ENCODE data around the gene HSD11B2.

HSD11B2 gene

GRCh38 chr16:67396159-67397035 lies 34.5 kb upstream of the HSD11B2 start:
- no peak for DNase-seq

- DNase-seq: no peak
These were observed 33.7 kb upstream of the HSD11B2 start for GRCh38 chr16:67397036-67397801.

- DNase-seq: no peak
These were observed 32.9 kb upstream of the HSD11B2 start for GRCh38 chr16:67397812-67398545.

- DNase-seq: no peak
These were observed 32.2 kb upstream of the HSD11B2 start for GRCh38 chr16:67398546-67399217.

- DNase-seq: peak; percentile 73 to 78
These were observed 31.6 kb upstream of the HSD11B2 start for GRCh38 chr16:67399218-67399733.

GRCh38 chr16:67399749-67400704 lies 30.9 kb upstream of the HSD11B2 start:
- no peak for DNase-seq

- no peak for DNase-seq
These were observed 30.0 kb upstream of the HSD11B2 start for GRCh38 chr16:67400901-67401300.

GRCh38 chr16:67403976-67404555 lies 26.9 kb upstream of the HSD11B2 start:
- no peak for DNase-seq

- DNase-seq: no peak
These were observed 26.1 kb upstream of the HSD11B2 start for GRCh38 chr16:67404740-67405226.

- DNase-seq: no peak
These were observed 25.6 kb upstream of the HSD11B2 start for GRCh38 chr16:67405336-67405735.

GRCh38 chr16:67406111-67406971 lies 24.6 kb upstream of the HSD11B2 start:
- DNase-seq: no peak

GRCh38 chr16:67407176-67407787 lies 23.6 kb upstream of the HSD11B2 start:
- no peak for DNase-seq

GRCh38 chr16:67407788-67408452 lies 23.0 kb upstream of the HSD11B2 start:
- no peak for DNase-seq

GRCh38 chr16:67409631-67410030 lies 21.3 kb upstream of the HSD11B2 start:
- no peak for DNase-seq

- no peak for DNase-seq
These were observed 19.6 kb upstream of the HSD11B2 start for GRCh38 chr16:67411339-67411738.

- DNase-seq: no peak
These were observed 18.6 kb upstream of the HSD11B2 start for GRCh38 chr16:67412294-67412693.

GRCh38 chr16:67413978-67414911 lies 16.7 kb upstream of the HSD11B2 start:
- no peak for DNase-seq

Data from activated T-cell treated with anti-CD3 and anti-CD28 coated beads, Interleukin-2, amount 50 U/mL, for 48 hours (primary cell).